Skin epidermis (tissue), 12 donors: Measurements from ENCODE around the gene APOBEC3G.
"Not testable (repeated sequence)": the region's sequence is repeated elsewhere in the genome, so short reads cannot be mapped to it uniquely, and the experiment has no call there.

Experiments used
- H3K27ac ChIP-seq, 21 experiments: fragments of 200-600 bp; sonication (generic) in 11 of 21; one replicate each; pipeline ENCODE4 v1.5.0; 2020; ENCODE audit warnings: mild to moderate bottlenecking in 3 of 21, inconsistent platforms in 2 of 21, moderate library complexity in 2 of 21
- H3K4me3 ChIP-seq, 7 experiments: fragments of 200-600 bp; sonication (generic) in 2 of 7; one replicate each; pipeline ENCODE4 v1.5.0; 2020; ENCODE audit warnings: inconsistent platforms in 2 of 7, mild to moderate bottlenecking in 2 of 7, moderate library complexity in 1 of 7

The APOBEC3G gene

GRCh38 chr22:39077026-39077840 is at the start of gene APOBEC3G:
APOBEC3G (plus strand) TSS chr22:39077275; CDS start chr22:39077362, 87 bp downstream.
- Histone ChIP-seq H3K4me3 (peak within 1 kb of the TSS; percentile 23 to 54 (median 38)), H3K27ac (peak within 1 kb of the TSS; percentile 53 to 97 (median 82))

- Histone ChIP-seq H3K27ac (no peak overlapping the region), H3K4me3 (no peak overlapping the region)
Measured at GRCh38 chr22:39027717-39028116, 49.4 kb upstream of the APOBEC3G start.

GRCh38 chr22:39028281-39028680 is 48.8 kb upstream of the APOBEC3G start:
- no peak overlapping the region for H3K4me3 ChIP-seq
- no peak overlapping the region for H3K27ac ChIP-seq

GRCh38 chr22:39029227-39029626 is 47.8 kb upstream of the APOBEC3G start:
- no peak overlapping the region for H3K4me3 ChIP-seq
- H3K27ac ChIP-seq, result no peak overlapping the region

- Histone ChIP-seq H3K4me3 (no peak overlapping the region), H3K27ac (no peak overlapping the region)
Measured at GRCh38 chr22:39030705-39031104, 46.4 kb upstream of the APOBEC3G start.

GRCh38 chr22:39031434-39032295 is 45.4 kb upstream of the APOBEC3G start:
- H3K4me3 ChIP-seq, H3K27ac ChIP-seq: not testable (repeated sequence)

GRCh38 chr22:39037071-39037470 is 40.0 kb upstream of the APOBEC3G start:
- not testable (repeated sequence) for H3K4me3 ChIP-seq
- peak overlapping the region in 1 of 21 experiments; percentile 36 for H3K27ac ChIP-seq

GRCh38 chr22:39039306-39040126 is 37.6 kb upstream of the APOBEC3G start:
- H3K4me3 ChIP-seq, result peak overlapping the region in 2 of 7 experiments; percentile 59 to 67
- peak overlapping the region in 13 of 21 experiments; percentile 44 to 96 (median 87) for H3K27ac ChIP-seq

- Histone ChIP-seq H3K27ac (peak overlapping the region in 17 of 21 experiments; percentile 21 to 99 (median 87)), H3K4me3 (peak overlapping the region; percentile 46 to 71 (median 59))
Measured at GRCh38 chr22:39040155-39040537, 36.9 kb upstream of the APOBEC3G start.

GRCh38 chr22:39040538-39041296 is 36.4 kb upstream of the APOBEC3G start, which contains the start of gene APOBEC3F:
APOBEC3F (plus strand) TSS chr22:39040864; CDS start chr22:39040961, 97 bp downstream.
- Histone ChIP-seq H3K27ac (peak within 1 kb of the TSS; percentile 66 to 99 (median 87)), H3K4me3 (peak within 1 kb of the TSS; percentile 46 to 71 (median 59))

- peak overlapping the region in 5 of 21 experiments; percentile 87 to 99 (median 93) for H3K27ac ChIP-seq
Measured at GRCh38 chr22:39041908-39042307, 35.2 kb upstream of the APOBEC3G start.

GRCh38 chr22:39043063-39043462 is 34.0 kb upstream of the APOBEC3G start:
- not testable (repeated sequence) for H3K27ac ChIP-seq

More at GRCh38 chr22:39041908-39042307, 35.2 kb upstream of the APOBEC3G start:
- H3K4me3 ChIP-seq, result peak overlapping the region in 1 of 7 experiments; percentile 67

GRCh38 chr22:39045136-39045535 is 31.9 kb upstream of the APOBEC3G start:
- not testable (repeated sequence) for H3K4me3 ChIP-seq, H3K27ac ChIP-seq

More at GRCh38 chr22:39043063-39043462, 34.0 kb upstream of the APOBEC3G start:
- not testable (repeated sequence) for H3K4me3 ChIP-seq

GRCh38 chr22:39049486-39049885 is 27.6 kb upstream of the APOBEC3G start:
- H3K4me3 ChIP-seq, H3K27ac ChIP-seq: not testable (repeated sequence)

- H3K27ac ChIP-seq, H3K4me3 ChIP-seq: not testable (repeated sequence)
Measured at GRCh38 chr22:39051844-39052495, 25.1 kb upstream of the APOBEC3G start.

GRCh38 chr22:39055658-39056057 is 21.4 kb upstream of the APOBEC3G start:
- Histone ChIP-seq H3K27ac (no peak overlapping the region), H3K4me3 (no peak overlapping the region)

- H3K27ac ChIP-seq, H3K4me3 ChIP-seq: not testable (repeated sequence)
Measured at GRCh38 chr22:39061290-39061689, 15.8 kb upstream of the APOBEC3G start.

GRCh38 chr22:39061951-39062350 is 15.1 kb upstream of the APOBEC3G start:
- H3K4me3 ChIP-seq, H3K27ac ChIP-seq: not testable (repeated sequence)
